Esophagus mucosa (tissue), 1 donor: ENCODE results near the gene NSDHL. TPM values are rescaled to one million over a fixed set of nuclear protein-coding genes. Genes with fewer than 3 reads are reported as not detected.
"Not testable (repeated sequence)": the region's sequence is repeated elsewhere in the genome, so short reads cannot be mapped to it uniquely, and the experiment has no call there.

ENCODE experiments used
- ATAC-seq: fragments of 200-7000 bp; cut with Tn5 transposase; one replicate; pipeline ENCODE4 v1.9.1; 2020
- total RNA-seq: library from RNA; stranded (reverse); gene quantifications from one replicate; pipeline ENCODE4 v1.2.4, GENCODE V29; 2023
- donor health status: DM: yes; HTN: yes; CAD: no.

NSDHL gene
- total RNA-seq, 1 donor from 2014 or later = 47.4 TPM

DNA sequence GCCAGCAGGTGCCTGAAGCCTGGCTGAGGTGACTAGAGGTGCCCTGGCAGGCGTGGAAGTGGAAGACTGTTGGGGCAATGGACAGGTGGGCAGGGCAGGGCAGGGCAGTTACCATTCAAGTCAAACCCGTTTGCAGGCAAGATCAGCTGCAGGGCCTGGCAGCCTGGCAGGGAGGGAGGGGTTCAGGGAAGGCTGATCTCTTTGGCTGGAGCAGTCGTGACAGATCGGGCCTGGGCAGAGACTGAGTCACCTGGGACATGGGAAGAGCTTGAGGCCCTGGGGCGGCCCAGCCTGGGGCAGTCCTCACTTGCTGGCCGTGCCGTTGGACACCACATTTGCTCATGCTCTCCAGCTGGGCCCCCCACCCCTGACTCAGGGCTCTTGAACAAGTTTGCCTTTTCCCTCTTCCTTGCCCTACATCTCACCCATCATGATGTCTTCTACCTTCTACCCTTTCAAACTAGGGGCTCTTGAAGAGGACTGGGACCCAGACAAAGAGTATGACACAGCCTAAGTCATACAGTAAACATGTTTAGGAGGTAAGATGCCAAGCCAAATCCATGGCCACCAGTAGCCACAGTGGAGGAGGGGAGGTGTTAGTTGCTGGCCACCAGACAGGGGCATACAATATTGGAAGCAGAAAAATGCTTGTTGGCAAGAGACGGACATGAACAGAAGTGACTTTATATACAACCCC lies 65.0 kb downstream of the NSDHL start:
- peak; percentile 85 for ATAC-seq

DNA sequence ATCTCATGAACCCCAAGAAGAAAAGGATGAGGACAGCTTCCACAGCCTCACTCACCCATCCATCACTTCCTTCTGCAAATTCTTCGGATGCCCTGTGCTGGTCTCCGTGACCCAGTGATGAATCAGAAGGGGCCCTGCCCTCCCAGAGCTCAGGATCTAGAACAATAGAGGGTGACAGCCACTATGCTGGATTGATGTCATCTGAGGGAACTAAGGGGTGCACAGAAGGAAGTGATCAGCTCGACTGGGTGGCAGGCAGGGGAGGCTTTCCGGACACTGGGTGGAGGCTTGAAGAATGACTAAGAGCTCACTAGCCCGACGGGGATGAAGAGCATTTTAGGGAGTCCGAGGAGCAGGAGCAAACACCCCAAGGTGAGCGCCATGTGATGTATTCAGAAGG lies 65.6 kb downstream of the NSDHL start:
- ATAC-seq = peak; percentile 70

DNA sequence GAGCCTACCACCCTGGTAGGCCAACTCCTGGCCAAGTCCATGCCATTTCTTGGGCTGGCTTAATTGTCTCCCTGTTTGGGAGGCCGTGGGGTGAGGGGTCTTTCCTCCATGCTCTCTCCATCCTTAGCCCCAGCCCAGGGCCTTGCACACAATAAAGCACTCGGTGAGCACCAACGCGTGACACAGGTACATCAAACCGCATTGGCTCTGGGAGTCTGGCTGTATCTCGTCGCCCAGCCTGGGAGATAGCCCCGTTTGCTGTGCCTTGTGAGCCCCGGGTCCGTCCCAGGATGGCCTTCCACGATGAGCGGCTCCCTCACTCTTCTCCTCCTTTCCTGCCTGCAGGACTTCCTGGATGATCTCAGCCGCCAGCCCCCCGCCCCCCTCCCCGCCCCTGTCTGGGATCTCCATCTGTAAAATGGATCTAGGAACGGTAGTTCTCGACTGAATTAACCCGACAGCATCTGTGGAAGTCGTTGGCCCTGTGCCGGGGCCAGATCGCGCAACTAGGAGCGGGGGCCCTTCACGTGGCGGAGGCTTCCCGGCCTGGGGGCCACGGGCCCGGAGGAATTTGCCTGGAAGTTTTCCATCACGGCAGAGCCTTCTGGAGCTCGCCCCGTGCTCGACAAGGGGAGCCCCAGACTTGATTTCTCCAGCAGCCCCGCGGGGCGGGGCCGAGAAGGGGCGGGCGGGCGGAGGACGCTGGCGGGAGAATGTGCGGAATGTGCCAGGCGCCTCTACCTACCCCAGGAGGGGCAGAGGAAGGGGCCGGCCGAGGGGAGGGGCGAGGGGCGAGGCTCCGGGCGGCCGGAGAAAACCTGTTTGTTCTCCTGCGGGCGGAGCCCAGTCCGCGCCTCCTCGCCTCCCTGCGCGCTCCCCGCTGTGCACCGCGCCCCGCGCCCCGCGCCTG lies 66.6 kb downstream of the NSDHL start, which contains the start of gene ZNF185:
TSS of gene ZNF185 (plus strand) at position 846 of the 910 bp plus-strand sequence. CDS start 16,423 bp downstream, outside the sequence.
- ATAC-seq = peak; percentile 49

DNA sequence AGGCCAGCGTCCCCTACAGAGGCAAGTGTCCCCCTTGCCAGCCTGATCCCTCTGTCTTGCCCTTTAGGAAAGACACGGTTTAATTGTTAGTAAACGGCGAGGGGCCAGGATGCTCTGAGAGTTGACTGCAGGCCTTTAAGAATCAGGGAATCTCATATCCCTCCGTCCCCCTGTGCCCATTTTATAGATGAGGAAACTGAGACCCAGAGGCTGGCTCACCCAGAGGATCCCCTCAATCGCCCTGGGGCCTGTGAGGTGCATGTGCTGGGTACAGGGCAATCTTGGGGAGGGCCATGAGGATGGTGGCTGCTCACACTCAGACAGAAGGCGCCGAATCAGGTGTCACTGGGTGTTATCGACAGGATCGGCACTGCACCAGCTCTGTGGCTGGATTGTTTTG lies 67.6 kb downstream of the NSDHL start:
- ATAC-seq = no peak

DNA sequence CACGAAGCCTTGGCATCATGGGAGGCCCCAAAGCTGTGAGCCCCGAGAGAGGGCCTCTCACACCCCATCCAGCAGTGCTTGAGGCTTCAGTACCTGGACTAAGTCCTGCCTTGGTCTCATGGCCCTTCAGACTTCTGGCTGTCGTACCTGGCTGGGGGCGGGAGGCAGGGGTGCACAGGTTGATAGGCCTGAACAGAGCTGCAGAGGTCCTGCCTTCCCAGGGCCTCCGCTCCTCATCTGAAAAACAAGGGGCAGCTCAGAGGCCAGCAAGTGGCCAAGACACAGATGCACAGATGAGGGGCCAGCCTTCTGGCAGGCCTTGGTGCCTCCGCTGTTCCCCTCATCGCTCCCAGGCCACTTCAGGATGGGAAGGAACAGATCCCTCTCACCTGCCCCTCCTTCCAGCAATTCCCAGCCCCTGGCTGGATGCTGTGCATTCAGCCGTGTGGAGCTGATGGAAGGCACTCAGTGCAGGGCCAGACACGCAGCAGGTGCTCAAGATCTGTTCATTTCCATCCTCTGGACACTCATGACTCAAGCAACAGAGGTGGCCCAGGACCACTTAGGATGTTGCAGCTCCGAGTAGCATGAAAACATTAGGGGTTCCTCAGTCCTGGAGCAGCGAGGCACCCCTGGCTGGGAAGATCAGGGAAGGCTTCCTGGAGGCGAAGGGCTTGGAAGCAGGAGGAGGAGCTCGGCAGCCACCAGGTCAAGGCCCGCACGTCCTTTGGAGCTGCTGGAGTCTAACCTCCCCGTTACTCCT lies 68.4 kb downstream of the NSDHL start:
- no peak for ATAC-seq

DNA sequence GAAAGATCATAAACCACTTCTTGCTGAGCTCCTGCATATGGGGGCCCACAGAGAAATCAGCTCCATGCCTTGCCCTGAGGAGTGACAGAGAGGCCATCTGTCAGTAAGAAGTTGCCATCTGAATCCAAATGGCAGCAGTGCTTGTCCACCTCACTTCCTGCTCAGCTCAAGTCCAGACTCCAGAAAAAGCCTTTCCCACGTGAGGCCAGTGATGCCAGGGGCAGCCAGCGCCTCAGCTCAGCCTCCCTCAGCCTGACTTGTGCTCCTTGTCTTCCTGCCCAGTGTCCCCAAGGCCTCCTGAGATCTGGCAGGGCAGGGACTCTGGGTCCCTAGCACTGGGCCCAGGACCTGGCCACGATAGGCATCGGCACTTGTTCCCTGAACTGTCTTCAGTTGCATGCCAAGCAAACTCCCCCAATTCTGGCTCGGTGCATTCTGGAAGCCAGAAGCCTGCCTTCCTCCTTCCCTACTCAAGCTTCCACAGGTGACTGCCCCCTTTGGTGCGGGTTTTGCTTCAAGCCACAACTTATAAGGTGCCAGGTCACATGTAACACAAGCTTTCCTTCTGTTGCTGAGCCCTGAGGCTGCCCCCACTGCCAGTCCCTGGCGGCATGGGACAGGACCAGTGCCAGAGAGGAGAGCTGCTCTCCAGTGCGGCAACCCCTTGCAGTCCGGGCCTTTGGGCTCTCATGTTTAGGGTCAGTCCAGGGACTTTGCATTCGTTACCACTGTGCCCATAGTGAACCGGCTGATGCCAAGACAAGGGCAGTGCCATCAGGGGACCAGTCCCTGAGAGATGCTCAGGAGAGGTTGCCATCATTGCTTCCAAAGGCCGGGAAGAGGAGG lies 69.2 kb downstream of the NSDHL start:
- no peak for ATAC-seq

DNA sequence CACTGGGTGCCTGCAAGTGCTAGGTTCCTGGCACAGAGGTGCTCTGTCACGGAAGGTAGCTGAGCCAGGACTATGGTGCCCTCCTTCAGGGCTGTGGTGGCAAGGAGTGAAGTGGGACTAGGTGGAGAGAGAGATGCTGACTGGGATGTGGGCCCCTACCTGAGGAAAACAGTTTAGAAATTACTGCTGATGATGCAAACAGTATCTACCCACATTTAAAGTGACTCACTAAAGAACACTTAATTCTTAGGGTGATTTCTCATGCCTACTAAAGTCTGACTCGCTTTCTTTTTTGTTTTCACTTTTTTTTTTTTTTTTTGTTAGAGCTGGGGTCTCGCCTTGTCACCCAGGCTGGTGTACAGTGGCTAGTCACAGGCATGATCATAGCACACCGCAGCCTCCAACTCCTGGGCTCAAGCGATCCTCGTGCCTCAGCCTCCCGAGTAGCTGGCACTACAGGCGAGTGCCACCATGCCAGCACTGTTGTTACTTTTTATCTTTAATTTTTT lies 70.1 kb downstream of the NSDHL start:
- ATAC-seq = no peak

DNA sequence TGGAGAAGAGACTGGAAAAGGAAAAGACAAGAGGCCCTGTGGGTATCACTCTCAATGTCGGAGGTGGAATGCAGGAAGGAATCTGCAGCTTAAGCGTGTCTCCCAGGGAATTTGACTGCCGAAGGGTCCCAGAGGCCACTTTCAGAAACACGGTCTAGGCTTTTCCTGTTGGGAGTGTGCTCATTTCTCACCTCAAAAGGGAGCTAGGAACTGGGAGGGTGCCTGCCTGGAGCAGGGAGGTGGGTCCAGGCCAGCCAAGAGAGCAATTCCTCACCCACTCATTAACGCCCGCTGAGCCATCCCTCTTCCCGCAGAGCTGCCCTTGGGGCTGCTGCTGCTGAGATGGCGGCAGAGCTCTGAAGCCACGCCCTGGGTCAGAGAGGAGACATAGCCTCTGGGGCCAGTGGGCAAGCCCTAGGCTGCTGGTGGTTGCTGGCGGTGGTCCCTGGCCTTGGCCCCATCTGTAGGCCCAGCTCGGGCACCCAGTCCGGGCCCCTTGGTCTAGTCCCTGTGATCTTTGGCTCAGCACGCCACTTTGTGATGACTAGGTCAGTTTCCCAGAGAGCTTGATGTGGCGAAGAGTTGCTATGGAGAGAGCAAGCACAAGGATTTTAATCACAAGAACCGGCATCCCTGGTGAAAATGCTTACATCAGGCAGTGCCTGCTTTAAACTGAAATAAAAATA lies 71.1 kb downstream of the NSDHL start:
- ATAC-seq = no peak

DNA sequence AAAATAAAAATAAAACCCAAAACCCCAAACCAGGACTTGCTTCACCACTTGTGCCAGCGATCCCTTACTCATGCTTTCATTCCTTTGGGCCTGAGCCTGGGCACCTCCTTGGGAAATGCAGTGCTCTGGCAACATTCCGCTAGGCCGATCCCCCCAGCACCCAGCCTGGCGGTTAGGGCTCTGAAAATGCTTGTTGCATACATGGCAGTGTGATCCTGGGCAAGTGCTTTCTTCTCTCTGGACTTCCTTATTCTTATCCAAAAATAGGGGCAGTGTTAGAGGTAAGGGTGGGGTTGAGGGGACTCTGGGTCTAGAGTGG lies 71.6 kb downstream of the NSDHL start:
- ATAC-seq = no peak

DNA sequence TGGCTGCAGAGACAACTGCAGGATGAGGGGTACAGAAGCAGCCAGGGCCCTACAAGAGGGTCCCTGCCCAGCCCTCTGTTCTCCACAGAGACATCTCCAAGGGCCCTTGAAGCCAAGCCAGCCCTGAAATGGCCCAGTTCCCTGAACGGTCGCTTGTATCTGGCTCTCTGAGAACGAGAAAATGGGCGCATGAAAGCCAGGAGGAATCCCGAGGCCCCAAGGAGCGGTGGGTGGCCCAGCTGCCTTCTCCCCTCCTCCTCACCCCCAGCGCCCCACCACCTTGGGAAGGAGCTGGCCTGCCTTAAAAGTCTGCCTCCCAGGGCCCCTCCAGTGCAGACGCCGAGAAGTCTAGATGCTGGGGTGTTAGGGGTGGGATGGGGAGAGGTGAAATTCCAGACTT lies 72.7 kb downstream of the NSDHL start:
- no peak for ATAC-seq

DNA sequence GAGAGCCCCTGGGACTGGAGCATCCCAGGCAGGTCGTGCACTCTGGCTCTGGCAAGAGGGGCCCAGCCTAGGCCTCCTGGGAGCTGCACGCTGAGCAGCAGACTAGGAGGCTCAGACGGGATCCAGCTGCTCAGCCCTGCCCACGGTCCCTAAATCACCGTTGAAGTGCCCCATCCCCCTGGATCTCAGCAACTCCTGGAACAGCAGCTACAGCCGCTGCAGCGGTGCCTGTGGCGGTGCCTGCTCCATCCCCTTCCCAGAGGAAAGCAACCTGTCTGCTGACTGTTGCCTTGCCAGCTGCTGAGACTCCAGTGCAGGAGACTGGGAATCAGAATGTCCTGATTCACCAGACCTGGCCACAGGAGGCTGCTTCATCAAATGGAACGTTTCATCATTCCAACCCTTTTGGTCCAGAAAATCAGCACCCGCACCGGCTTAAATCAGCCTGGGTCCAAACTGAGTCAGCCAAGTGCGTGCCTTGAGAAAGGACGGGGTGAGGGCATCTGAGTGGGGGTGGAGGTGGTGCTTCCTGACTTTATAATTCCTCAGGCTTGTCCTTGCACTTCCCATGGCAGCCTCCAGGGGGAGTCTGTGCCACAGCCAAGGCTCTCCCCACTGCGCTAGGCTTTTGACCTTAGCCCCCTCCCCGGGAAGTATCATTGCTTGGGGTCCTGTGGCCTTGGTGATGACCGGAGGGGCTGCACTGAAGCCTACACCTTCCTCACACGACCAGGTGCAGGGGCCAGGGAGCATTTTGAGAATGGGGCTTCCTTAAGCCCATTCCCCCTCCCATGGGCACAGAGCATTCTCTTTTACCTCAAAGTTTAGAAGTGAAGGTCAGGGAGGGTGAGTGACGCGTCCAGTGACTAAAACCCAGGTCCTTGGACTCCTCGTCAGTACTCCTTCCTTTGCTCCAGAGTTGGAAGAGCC lies 73.6 kb downstream of the NSDHL start:
- ATAC-seq = peak; percentile 47

DNA sequence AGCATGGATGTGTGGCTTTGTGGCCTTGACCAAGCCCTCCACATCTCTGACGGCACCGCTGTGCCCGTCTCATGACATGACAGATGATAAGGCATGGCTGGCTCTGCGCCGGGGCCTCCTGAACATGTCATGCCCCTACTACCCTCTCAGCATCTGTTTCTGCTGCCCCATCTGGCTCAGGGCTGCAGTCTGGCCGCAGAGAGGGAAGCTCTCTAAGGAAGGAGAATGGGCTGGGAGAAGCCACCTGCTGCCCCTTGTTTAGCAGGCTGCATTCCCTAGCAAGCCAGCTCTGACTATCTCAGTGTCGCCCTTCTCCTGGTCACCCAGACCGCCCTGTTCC lies 74.2 kb downstream of the NSDHL start:
- no peak for ATAC-seq

DNA sequence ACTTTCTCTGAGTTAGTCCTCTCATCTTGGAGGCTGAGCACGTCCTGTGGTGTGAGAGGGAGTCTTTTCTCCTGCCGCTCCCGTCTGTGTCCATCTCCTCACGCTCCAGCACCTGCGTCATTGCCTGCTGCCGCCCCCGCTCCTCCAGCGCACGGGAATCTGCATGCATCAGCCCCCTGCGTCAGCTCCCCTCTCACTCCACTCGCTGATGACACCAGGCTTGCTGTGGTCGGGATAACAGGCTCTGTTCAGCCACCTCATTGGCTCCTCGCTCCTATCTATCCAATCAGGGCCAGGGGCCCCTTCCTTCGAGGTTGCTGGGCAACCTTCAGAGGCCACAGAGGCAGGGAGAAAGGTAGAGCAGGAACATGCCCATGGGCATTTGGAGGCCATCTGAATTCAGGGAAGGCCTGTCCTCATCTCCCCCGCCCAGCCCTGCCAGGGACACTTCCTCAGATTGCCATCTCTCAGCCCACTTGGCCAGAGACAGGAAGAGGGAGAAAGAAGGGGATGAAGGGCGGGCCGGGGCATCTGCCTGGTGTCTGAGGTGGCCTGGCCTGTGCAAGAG lies 76.3 kb downstream of the NSDHL start:
- ATAC-seq = no peak

DNA sequence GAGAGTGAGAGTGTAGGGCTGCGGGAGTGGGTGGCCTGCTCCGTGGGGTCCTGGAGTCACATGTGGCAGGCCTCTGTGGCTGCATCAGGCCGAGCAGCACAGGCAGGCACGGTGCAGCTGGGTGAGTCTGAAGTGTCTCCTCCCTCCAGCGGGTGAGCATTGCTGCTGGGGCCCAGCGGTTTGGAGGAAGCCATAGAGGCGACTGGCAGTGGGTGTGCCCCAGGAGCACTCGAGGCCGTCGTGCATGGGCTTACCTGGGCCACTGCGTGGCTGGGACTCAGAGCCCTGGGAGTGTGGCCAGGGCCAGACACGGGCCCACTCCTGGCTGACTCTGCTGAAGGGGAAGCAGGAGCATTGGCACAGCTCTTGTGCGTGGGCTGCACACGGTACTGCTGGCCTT lies 77.6 kb downstream of the NSDHL start:
- ATAC-seq = peak; percentile 39

DNA sequence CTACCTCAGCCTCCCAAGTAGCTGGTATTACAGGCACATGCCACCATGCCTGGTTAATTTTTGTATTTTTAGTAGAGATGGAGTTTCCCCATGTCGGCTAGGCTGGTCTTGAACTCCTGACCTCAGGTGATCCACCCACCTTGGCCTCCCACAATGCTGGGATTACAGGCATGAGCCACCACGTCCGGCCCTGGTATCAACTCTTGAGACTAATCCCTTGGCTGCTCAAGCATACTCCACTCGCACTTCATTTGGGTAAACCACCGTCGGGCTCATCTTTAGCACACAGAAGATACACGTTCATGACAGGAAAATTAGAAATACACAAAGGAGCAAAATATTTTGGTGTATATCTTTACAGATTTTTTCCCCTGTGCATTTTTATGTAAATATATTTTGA lies 79.2 kb downstream of the NSDHL start:
- not testable (repeated sequence) for ATAC-seq

DNA sequence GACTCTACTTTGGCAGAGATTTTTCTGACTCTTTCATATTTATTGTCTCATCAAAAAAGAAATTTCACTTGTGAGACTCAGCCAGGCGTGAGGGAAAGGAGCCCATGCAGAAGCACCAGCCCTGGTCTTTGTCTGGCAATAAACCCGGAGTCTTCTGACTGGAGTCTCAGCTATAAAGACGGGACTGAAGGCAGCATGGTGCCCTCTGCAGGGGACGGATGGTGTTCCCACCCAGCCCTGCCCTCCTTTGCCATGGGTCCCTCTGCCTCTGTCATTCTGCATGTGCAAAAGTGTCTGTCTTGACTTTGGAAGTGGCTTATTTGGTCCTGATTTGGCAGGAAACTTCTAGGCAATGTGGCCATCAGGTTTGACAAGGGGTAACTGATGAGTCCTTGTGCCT lies 81.2 kb downstream of the NSDHL start:
- no peak for ATAC-seq

DNA sequence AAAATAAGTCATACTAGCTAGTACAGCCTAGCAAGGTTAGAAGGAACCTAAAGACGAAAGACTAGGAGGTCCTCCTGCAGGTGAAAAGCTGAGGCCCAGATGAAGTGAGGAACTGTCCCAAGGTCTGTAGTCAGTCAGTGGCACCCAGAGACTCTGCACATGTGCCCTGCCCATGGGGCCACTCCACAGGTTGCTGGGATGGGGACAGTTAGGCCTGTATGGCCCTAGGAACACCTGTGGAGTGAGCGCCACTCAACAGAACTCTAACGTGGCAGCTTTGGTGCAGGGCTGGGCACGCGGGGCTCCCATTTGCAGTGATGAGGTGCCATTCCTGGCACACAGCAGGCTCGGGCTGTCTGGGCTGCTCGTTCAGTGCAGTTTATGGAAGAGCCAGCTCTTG lies 81.8 kb downstream of the NSDHL start:
- ATAC-seq = no peak

DNA sequence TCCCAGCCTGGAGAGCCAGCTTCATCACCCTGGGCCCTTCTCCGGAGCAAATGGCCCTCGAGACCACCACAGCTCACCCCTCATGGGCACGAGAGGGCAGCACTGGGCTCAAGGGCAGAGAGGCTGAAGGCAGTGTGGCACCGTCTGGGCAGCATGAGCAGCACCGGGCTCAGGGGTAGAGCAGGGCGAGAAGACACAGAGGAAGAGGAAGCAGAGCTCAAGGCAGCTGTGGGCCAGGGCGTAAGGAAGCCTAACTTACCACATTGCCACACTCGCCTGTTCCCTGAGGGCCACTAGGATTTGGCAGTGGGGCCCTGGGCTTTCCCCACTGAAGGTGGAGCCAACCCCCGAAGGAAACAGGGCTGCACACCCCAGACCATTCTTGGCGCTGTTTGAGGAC lies 82.5 kb downstream of the NSDHL start:
- ATAC-seq = no peak

DNA sequence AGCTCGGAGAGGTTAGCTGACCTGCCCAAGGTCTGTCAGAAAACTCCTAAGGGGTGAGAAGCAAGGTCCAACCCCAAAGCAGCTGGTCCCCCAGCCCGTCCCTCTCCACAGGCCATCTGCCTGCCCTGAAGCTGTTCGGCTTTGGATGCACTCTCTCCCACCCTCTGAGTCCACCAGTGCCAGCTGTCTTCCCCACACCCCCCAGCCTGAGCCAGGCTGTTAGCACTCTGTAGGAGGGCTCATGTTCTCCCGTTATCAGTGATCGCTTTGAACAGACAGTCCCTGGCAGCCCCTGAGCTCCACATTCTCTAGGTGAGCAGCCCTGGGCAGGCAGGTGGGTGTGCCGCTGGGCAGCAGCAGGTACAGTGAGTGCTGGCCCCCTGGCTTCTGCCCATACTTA lies 83.0 kb downstream of the NSDHL start:
- no peak for ATAC-seq
